GM13977 (cell line): ENCODE results near the gene CD84.

Experiments used
- DNase-seq: peaks from one replicate; pipeline ENCODE4 v3.0.0; 2012; ENCODE audit warnings: low spot score
- in situ Hi-C: fragments of 300-500 bp; cut with MboI; formaldehyde crosslinking; loops from one replicate; pipeline ENCODE4 v1.12.0; 2022; ENCODE audit warnings: low sequenced_read_pairs, low pct_unique_long_range_greater_than_20kb, mixed read lengths, inconsistent platforms; ENCODE audit not compliant: unreplicated experiment
- TF ChIP-seq, protein P1 (sequence below): IDR thresholded peaks from 2 replicates; pipeline ENCODE4 v1.5.1; 2012; ENCODE audit warnings: mild to moderate bottlenecking, control low read depth; ENCODE audit not compliant: insufficient read depth; ENCODE audit errors: extremely low read depth, missing control alignments

Gene CD84

DNA sequence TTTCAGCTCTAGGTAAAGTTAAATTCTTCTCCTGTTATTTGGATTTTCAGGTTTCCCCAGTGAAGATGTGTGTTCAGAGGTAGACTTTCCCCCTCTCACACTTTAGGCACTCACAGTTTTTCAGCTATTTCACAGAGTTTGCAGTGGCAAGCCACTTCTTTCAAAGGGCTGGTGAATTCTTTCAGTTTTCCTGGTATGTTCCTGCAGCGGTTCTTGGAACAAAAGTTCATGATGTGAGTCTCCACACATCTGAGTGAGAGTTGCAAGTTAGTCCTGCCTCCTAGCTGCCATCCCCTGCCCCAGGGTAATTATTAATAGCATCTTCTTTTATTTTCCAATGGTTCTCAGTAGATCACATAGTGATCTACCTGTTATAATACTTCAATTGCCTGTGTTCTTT, 27.3 kb upstream of the CD84 start:
- in situ Hi-C loops: loop anchor here (5.0 kb wide), 1 partner anchor 179 kb away; no protein-coding TSS in a partner anchor
- no peak for DNase-seq
- TF ChIP-seq, protein P1, sequence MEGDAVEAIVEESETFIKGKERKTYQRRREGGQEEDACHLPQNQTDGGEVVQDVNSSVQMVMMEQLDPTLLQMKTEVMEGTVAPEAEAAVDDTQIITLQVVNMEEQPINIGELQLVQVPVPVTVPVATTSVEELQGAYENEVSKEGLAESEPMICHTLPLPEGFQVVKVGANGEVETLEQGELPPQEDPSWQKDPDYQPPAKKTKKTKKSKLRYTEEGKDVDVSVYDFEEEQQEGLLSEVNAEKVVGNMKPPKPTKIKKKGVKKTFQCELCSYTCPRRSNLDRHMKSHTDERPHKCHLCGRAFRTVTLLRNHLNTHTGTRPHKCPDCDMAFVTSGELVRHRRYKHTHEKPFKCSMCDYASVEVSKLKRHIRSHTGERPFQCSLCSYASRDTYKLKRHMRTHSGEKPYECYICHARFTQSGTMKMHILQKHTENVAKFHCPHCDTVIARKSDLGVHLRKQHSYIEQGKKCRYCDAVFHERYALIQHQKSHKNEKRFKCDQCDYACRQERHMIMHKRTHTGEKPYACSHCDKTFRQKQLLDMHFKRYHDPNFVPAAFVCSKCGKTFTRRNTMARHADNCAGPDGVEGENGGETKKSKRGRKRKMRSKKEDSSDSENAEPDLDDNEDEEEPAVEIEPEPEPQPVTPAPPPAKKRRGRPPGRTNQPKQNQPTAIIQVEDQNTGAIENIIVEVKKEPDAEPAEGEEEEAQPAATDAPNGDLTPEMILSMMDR: peak; percentile 12

DNA sequence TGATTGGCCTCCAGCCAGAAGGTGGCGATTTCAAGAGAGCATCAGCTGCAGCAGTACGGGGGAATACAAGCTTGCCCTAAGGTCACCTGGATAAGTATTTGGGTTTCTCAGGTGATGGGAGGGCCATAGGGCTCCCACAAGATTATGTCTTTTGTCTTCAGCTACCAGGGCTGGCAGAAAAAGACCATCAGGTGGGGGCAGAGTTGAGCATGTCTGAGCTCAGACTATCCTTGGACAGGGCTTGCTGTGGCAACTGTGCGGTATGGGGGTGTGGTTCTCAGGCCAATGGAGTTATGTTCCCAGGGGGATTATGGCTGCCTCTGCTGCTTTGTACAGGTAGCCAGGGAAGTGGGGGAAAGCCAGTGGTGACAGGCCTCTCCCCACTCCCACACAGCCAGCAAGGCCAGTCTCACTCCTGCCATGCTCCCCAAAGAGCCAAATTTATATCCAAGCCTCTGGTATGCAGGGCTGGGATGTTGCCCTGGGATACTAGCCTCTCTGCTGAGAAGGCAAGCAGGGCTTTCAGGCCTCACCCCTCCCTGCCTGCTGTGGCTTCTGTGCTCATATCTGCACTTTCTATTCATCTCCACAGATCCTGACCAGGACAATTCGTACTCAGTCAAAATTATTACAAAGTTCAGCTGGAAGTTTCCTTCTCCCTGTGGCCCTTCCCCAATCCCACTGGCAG, 26.6 kb upstream of the CD84 start:
- in situ Hi-C loops: loop anchor here (5.0 kb wide), 1 partner anchor 179 kb away; no protein-coding TSS in a partner anchor
- DNase-seq: no peak
- TF ChIP-seq, protein P1: no peak

DNA sequence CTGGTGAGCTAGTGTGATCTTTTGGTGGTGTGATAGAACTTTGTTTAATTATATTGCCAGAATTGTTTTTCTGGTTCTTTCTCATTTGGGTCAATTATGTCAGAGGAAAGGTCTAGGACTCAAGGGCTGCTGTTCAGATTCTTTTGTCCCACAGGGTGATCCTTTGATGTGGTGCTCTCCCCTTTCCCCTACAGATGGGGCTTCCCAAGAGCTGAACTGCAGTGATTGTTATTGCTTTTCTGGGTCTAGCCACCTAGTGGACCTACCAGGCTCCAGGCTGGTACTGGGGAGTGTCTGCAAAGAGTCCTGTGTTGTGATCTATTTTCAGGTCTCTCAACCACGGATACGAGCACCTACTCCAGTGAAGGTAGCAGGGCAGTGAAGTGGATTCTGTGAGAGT, 25.9 kb upstream of the CD84 start:
- DNase-seq: no peak
- in situ Hi-C loops: loop anchor here (5.0 kb wide), 1 partner anchor 178 kb away; no protein-coding TSS in a partner anchor
- TF ChIP-seq, protein P1: no peak

DNA sequence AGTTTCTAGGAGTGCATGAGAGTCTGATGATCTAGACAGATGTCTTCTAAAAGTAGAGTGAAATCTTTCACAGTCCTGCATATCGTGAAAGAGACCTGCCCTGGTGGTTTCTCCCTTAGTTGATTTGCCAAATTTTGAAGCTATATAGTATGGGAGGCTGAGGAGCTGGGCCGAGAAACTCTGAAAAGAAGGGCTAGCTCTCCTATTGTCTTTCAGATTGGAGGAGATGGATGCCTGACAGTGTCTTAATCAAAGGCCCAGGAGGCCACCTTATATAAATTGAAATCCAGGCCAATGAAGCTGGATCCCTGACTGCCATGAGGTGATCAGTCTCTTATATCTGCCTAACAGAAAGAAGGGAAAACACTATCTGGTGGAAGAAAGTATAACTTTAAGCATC, 18.4 kb upstream of the CD84 start:
- in situ Hi-C loops: no loop called here
- TF ChIP-seq, protein P1: no peak
- DNase-seq: no peak

DNA sequence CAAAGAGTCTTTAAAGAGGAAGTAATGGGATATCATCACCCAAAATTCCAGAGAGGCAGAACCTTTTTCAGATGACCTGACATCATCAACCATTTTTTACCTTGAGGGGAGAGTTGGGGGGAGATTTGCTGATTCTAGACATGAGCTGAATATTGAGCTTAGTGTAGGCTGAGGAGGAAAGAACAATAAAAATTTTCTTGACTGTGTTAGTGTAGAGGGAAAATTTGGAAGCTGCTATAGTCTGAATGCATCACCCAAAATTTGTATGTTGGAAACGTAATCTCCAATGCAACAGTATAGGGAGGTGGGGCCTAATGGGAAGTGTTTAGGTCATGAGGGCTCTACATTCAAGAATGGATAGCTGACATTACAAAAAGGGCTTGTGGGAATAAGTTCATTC, 17.8 kb upstream of the CD84 start:
- no peak for DNase-seq
- in situ Hi-C loops: no loop called here
- TF ChIP-seq, protein P1: no peak

DNA sequence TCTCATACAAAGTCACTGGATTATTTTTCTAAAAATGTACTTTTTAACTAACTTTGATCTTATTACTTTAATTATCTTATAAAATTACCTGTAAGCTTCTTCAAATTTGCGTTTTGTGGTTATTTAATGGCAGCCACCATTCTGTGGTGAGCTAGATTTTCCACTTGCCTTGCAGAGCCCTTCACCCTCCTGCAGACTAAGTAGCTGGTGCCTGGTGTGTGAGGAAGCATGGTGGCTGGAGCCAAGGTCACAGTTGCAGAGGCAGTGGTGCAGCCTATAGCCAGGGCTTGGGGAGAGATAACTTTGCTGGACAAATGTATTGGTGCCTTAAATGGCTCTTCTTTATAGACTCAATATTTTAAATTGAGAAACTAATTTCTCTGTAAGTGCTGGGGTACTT, 11.2 kb upstream of the CD84 start:
- in situ Hi-C loops: no loop called here
- TF ChIP-seq, protein P1: no peak
- DNase-seq: no peak
